GM19372 (cell line): ENCODE results near the gene SERGEF.
"Not testable (repeated sequence)": the region's sequence is repeated elsewhere in the genome, so short reads cannot be mapped to it uniquely, and the experiment has no call there.

Source experiments
- ATAC-seq: cut with Tn5 transposase; IDR thresholded peaks from one replicate; pipeline ENCODE4 v1.9.1; 2021; ENCODE audit warnings: mild to moderate bottlenecking, low read depth, moderate library complexity; ENCODE audit not compliant: unreplicated experiment

Gene SERGEF

GRCh38 chr11:17868398-17868797 lies 144.4 kb downstream of the SERGEF start:
- ATAC-seq: not testable (repeated sequence)

GRCh38 chr11:17867341-17867740 lies 145.5 kb downstream of the SERGEF start:
- no peak for ATAC-seq

- ATAC-seq: no peak
Measured at GRCh38 chr11:17865765-17866428, 146.9 kb downstream of the SERGEF start.

GRCh38 chr11:17864478-17864941 lies 148.3 kb downstream of the SERGEF start:
- ATAC-seq: no peak

- no peak for ATAC-seq
Measured at GRCh38 chr11:17861036-17861755, 151.7 kb downstream of the SERGEF start.

- no peak for ATAC-seq
Measured at GRCh38 chr11:17859552-17859951, 153.3 kb downstream of the SERGEF start.

- no peak for ATAC-seq
Measured at GRCh38 chr11:17855531-17856290, 157.1 kb downstream of the SERGEF start.

GRCh38 chr11:17853280-17853679 lies 159.6 kb downstream of the SERGEF start:
- ATAC-seq: no peak

GRCh38 chr11:17852246-17852645 lies 160.6 kb downstream of the SERGEF start:
- no peak for ATAC-seq

- no peak for ATAC-seq
Measured at GRCh38 chr11:17851697-17852096, 161.2 kb downstream of the SERGEF start.

GRCh38 chr11:17850336-17850735 lies 162.5 kb downstream of the SERGEF start:
- no peak for ATAC-seq

GRCh38 chr11:17848715-17849114 lies 164.1 kb downstream of the SERGEF start:
- no peak for ATAC-seq

- ATAC-seq: no peak
Measured at GRCh38 chr11:17846852-17847453, 165.9 kb downstream of the SERGEF start.

GRCh38 chr11:17845431-17845881 lies 167.4 kb downstream of the SERGEF start:
- ATAC-seq: no peak

- no peak for ATAC-seq
Measured at GRCh38 chr11:17840101-17840548, 172.7 kb downstream of the SERGEF start.

GRCh38 chr11:17839450-17839849 lies 173.4 kb downstream of the SERGEF start:
- ATAC-seq: no peak

- ATAC-seq: no peak
Measured at GRCh38 chr11:17838102-17838501, 174.7 kb downstream of the SERGEF start.

GRCh38 chr11:17831883-17832282 lies 181.0 kb downstream of the SERGEF start:
- ATAC-seq: no peak

- ATAC-seq: no peak
Measured at GRCh38 chr11:17831228-17831627, 181.6 kb downstream of the SERGEF start.

- no peak for ATAC-seq
Measured at GRCh38 chr11:17828311-17828751, 184.5 kb downstream of the SERGEF start.

GRCh38 chr11:17827006-17827405 lies 185.8 kb downstream of the SERGEF start:
- no peak for ATAC-seq
